Panc1 (cell line): Measurements from ENCODE around the gene STARD5.

Source experiments
- REST ChIP-seq, 2 experiments: IDR thresholded peaks; 2 replicates each; pipeline ENCODE4 v1.6.1; 2011 to 2012; ENCODE audit warnings: low read depth in 2 of 2, control low read depth in 1 of 2, low read length in 1 of 2, mild to moderate bottlenecking in 1 of 2, moderate library complexity in 1 of 2; ENCODE audit not compliant: insufficient read depth in 1 of 2
- TCF7L2 ChIP-seq: IDR thresholded peaks from 2 replicates; pipeline ENCODE4 v1.6.1; 2011; ENCODE audit warnings: mild to moderate bottlenecking, low read depth, low read length, inconsistent platforms
- TF ChIP-seq, protein P1 (sequence below): fragments of 450-650 bp; IDR thresholded peaks from 2 replicates; pipeline ENCODE4 v1.5.1; 2017; ENCODE audit warnings: mild to moderate bottlenecking

GRCh38 chr15:81261172-81261811 lies 62.6 kb downstream of the STARD5 start:
- TF ChIP-seq, protein P1, sequence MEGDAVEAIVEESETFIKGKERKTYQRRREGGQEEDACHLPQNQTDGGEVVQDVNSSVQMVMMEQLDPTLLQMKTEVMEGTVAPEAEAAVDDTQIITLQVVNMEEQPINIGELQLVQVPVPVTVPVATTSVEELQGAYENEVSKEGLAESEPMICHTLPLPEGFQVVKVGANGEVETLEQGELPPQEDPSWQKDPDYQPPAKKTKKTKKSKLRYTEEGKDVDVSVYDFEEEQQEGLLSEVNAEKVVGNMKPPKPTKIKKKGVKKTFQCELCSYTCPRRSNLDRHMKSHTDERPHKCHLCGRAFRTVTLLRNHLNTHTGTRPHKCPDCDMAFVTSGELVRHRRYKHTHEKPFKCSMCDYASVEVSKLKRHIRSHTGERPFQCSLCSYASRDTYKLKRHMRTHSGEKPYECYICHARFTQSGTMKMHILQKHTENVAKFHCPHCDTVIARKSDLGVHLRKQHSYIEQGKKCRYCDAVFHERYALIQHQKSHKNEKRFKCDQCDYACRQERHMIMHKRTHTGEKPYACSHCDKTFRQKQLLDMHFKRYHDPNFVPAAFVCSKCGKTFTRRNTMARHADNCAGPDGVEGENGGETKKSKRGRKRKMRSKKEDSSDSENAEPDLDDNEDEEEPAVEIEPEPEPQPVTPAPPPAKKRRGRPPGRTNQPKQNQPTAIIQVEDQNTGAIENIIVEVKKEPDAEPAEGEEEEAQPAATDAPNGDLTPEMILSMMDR, result no peak
- no peak for TF ChIP-seq REST (IDR thresholded peaks at IDR 0.05; ENCODE audit: insufficient read depth in 1 of 2, low read depth in 2 of 2, low read length in 1 of 2)
- TF ChIP-seq TCF7L2, result no peak
